Erythroblast (primary cell): ENCODE measurements around the gene ASB12.
"Not testable (repeated sequence)": the region's sequence is repeated elsewhere in the genome, so short reads cannot be mapped to it uniquely, and the experiment has no call there.

ENCODE experiments used
- DNase-seq, 2 experiments: peaks; one replicate each; lab custom pipeline; 2025; lab: John Stamatoyannopoulos, UW
- GATA1 ChIP-seq: IDR thresholded peaks from 2 replicates; pipeline ENCODE4 v1.6.1; 2011; ENCODE audit warnings: low read depth, mild to moderate bottlenecking, control low read depth, low read length, moderate library complexity
- POLR2A ChIP-seq: IDR thresholded peaks from 2 replicates; pipeline ENCODE4 v1.6.1; 2011; ENCODE audit warnings: mild to moderate bottlenecking, low read length

ASB12 gene

GRCh38 chrX:64230123-64230970 is at the start of gene ASB12:
Gene ASB12 (minus strand): TSS chrX:64230607. CDS start chrX:64225650, 4,957 bp downstream.
- TF ChIP-seq GATA1 (no peak), POLR2A (no peak)
- DNase-seq, result no peak

- DNase-seq, result no peak
- TF ChIP-seq POLR2A (no peak), GATA1 (no peak)
Observed at GRCh38 chrX:64265265-64265664, 34.9 kb upstream of the ASB12 start.

GRCh38 chrX:64229154-64229553 is 1.3 kb downstream of the ASB12 start:
- DNase-seq, result no peak
- TF ChIP-seq GATA1, result no peak
- no peak for TF ChIP-seq POLR2A

- DNase-seq, result no peak
- TF ChIP-seq POLR2A (no peak), GATA1 (no peak)
Observed at GRCh38 chrX:64218023-64218422, 12.4 kb downstream of the ASB12 start.

- DNase-seq, result not testable (repeated sequence)
Observed at GRCh38 chrX:64213989-64214388, 16.4 kb downstream of the ASB12 start.

GRCh38 chrX:64206556-64207162 is 23.7 kb downstream of the ASB12 start:
- DNase-seq, result no peak
- no peak for TF ChIP-seq POLR2A
- no peak for TF ChIP-seq GATA1

- TF ChIP-seq GATA1, result no peak
- peak; percentile 71 for TF ChIP-seq POLR2A
- peak; percentile 92 for DNase-seq
Observed at GRCh38 chrX:64205735-64206501, 24.5 kb downstream of the ASB12 start.

- DNase-seq, result no peak
- TF ChIP-seq GATA1 (no peak), POLR2A (no peak)
Observed at GRCh38 chrX:64205441-64205734, 25.0 kb downstream of the ASB12 start, which contains the start of gene AMER1. Gene AMER1 (minus strand): TSS chrX:64205708. CDS start chrX:64193286, 12,422 bp downstream.

- DNase-seq, result peak; percentile 51 to 55
- TF ChIP-seq POLR2A (no peak), GATA1 (no peak)
Observed at GRCh38 chrX:64204701-64205440, 25.5 kb downstream of the ASB12 start.

GRCh38 chrX:64204252-64204651 is 26.2 kb downstream of the ASB12 start:
- no peak for TF ChIP-seq POLR2A
- no peak for TF ChIP-seq GATA1
- no peak for DNase-seq

- TF ChIP-seq GATA1, result no peak
- no peak for TF ChIP-seq POLR2A
- no peak for DNase-seq
Observed at GRCh38 chrX:64202808-64203325, 27.5 kb downstream of the ASB12 start.

- peak; percentile 24 to 29 for DNase-seq
- TF ChIP-seq POLR2A (no peak), GATA1 (no peak)
Observed at GRCh38 chrX:64198036-64198435, 32.4 kb downstream of the ASB12 start.

- no peak for DNase-seq
- TF ChIP-seq POLR2A, result no peak
Observed at GRCh38 chrX:64196606-64197005, 33.8 kb downstream of the ASB12 start.
